ENCODE results near the gene FBXL20.

The FBXL20 gene

DNA sequence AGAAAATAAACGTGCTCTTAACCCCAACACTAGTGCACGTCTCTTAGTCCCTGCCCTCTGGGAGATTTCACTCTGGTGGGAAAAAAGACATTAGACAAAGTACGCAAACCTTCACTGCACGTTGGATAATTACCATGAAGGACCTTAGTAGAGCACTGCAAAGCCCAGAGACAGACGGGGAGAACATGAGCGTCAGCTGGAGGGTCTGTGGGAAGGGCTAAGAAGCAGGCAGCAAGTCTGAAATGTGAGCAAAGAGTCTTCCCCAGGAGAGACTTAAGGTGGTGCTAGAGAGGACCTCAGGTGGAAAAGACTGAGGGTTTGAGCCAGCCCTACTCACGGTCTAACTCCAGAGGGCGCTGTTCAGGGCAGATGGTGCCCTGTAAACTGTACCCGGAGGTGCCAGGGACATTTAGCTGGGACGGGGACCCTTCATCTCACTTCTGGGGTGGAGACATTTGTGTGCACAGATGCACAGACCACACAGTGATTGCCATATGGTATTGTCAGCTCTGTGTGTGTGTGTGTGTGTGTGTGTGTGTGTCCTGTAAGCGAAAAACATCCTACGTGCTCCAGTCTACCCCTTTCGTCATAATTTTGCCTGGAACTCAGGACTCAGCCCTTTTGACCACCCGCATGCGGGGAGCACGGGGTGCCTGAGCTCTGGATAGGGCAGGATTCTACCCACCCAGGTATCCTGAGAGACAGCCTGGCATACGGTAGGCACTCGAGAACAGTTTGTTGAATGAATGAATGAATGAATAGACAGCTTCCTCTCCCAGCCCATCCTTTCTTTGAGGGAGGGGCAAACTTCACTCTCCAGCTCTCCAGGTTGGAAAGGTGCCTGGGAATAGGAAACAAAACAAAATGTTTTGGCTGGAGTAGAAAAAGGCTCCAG lies 165.6 kb downstream of the FBXL20 start:
- H3K27me3 Mint-ChIP-seq (ENCODE audit: low read depth) = peaks cover 26% of the 10 kb centered on the region
- no peaks in the 10 kb centered on the region for H3K9me3 Mint-ChIP-seq
- no peak overlapping the region for H3K4me3 Mint-ChIP-seq
- peak; percentile 47 to 70 (median 69) for TF ChIP-seq CTCF (IDR thresholded peaks at IDR 0.05; ENCODE audit: unreplicated experiment in 3 of 3)
- H3K4me1 Mint-ChIP-seq = peaks cover 15% of the 10 kb centered on the region
- H3K27ac Mint-ChIP-seq = peak overlapping the region in 1 of 3 experiments; percentile 5
- no peaks in the 10 kb centered on the region for H3K36me3 Mint-ChIP-seq (ENCODE audit: low read depth)

GRCh38 chr17:39231591-39232551 lies 169.6 kb downstream of the FBXL20 start:
- Mint-ChIP-seq H3K4me3 (peak overlapping the region in 2 of 3 experiments; percentile 59 to 63), H3K27ac (peak overlapping the region in 2 of 3 experiments; percentile 1 to 17), H3K27me3 (ENCODE audit: low read depth) (peaks cover 31% of the 10 kb centered on the region), H3K4me1 (peaks cover 15% of the 10 kb centered on the region), H3K9me3 (no peaks in the 10 kb centered on the region), H3K36me3 (ENCODE audit: low read depth) (no peaks in the 10 kb centered on the region)
- TF ChIP-seq CTCF (IDR thresholded peaks at IDR 0.05; ENCODE audit: unreplicated experiment in 3 of 3) = peak; percentile 70 to 77 (median 70)

DNA sequence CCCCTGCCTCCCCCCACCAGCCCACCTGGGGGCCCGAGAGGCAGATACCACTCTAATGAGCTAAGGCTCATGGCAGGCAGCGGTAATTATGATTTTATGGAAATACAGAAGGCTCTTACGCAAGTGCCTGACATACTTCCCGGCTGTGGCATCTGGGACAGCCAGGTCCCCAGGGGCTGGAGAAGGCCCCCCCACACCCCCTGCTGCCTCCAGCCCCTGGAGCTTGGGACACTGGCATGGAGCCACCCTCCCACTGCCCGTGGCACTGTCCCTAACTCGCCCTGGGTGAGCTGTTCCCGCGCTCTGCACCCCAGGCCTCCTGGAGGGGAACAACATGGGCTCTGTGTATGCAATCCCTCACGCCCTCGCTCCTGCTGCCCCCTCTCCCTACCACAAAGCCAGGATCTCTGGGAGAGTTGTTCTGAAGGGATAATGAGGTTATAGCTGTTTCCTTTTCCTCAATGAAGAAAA lies 170.3 kb downstream of the FBXL20 start:
- Mint-ChIP-seq H3K36me3 (ENCODE audit: low read depth) (no peaks in the 10 kb centered on the region), H3K27me3 (ENCODE audit: low read depth) (peaks cover 34% of the 10 kb centered on the region), H3K4me1 (peaks cover 17% of the 10 kb centered on the region), H3K9me3 (no peaks in the 10 kb centered on the region), H3K4me3 (no peak overlapping the region), H3K27ac (no peak overlapping the region)
- TF ChIP-seq CTCF (IDR thresholded peaks at IDR 0.05; ENCODE audit: unreplicated experiment in 3 of 3) = no peak

- Mint-ChIP-seq H3K27ac (no peak overlapping the region), H3K36me3 (ENCODE audit: low read depth) (no peaks in the 10 kb centered on the region)
Measured at GRCh38 chr17:39230361-39230760, 171.1 kb downstream of the FBXL20 start.

More at GRCh38 chr17:39230361-39230760, 171.1 kb downstream of the FBXL20 start:
- H3K4me1 Mint-ChIP-seq = peaks cover 15% of the 10 kb centered on the region
- H3K4me3 Mint-ChIP-seq = no peak overlapping the region
- TF ChIP-seq CTCF (IDR thresholded peaks at IDR 0.05; ENCODE audit: unreplicated experiment in 3 of 3) = no peak
- H3K27me3 Mint-ChIP-seq (ENCODE audit: low read depth) = peaks cover 38% of the 10 kb centered on the region
- H3K9me3 Mint-ChIP-seq = no peaks in the 10 kb centered on the region
